T-cell (primary cell): ENCODE measurements around the gene CACNA2D1. TPM values are rescaled to one million over a fixed set of nuclear protein-coding genes. Genes with fewer than 3 reads are reported as not detected.

Experiments
- ATAC-seq, 4 experiments: fragments of 200-7000 bp in 3 of 4; fragments of 150-1000 bp in 1 of 4; cut with Tn5 transposase; replicated peaks in 1 of 4; 1 replicate in 3 of 4; 2 replicates in 1 of 4; pipeline ENCODE4 v1.10.0; 2021; ENCODE audit warnings: moderate library complexity in 3 of 4, mild to moderate bottlenecking in 2 of 4, moderate number of reproducible peaks in 1 of 4
- CTCF ChIA-PET, 2 donors: fragments of 300-600 bp; sonication (Branson Sonifier 250); formaldehyde crosslinking; loops; one replicate each; lab custom pipeline; 2022; ENCODE audit warnings: antibody characterized with exemption in 2 of 2; lab: Charles Lee
- POLR2A ChIA-PET, 2 donors: fragments of 300-600 bp; sonication (Branson Sonifier 250); formaldehyde crosslinking; loops; one replicate each; lab custom pipeline; 2022; ENCODE audit warnings: antibody characterized with exemption in 2 of 2; lab: Charles Lee
- DNase-seq, 35 experiments: peaks; one replicate each; pipeline versions ENCODE4 v3.0.0 to v3.0.0-alpha.2; 2013 to 2023
- H3K27ac ChIP-seq: one replicate; pipeline ENCODE4 v1.5.1; 2013; ENCODE audit warnings: low read length
- H3K27me3 ChIP-seq, 2 experiments: replicated peaks in 1 of 2; 1 replicate in 1 of 2; 2 replicates in 1 of 2; pipeline versions ENCODE4 v1.6.1 to v1.7.0; 2013; ENCODE audit warnings: low read length in 1 of 2, mixed read lengths in 1 of 2; ENCODE audit not compliant: control insufficient read depth in 2 of 2, insufficient read depth in 2 of 2; ENCODE audit errors: extremely low read depth in 1 of 2
- H3K36me3 ChIP-seq, 2 donors: 1 replicate in 1 of 2; 2 replicates in 1 of 2; pipeline versions ENCODE4 v1.6.1 to v1.7.0; 2013; ENCODE audit warnings: low read length in 1 of 2; ENCODE audit not compliant: control insufficient read depth in 2 of 2, insufficient read depth in 1 of 2; ENCODE audit errors: extremely low read depth in 1 of 2
- H3K4me1 ChIP-seq, 2 experiments: 1 replicate in 1 of 2; 2 replicates in 1 of 2; pipeline versions ENCODE4 v1.6.1 to v1.7.0; 2013; ENCODE audit warnings: low read length in 2 of 2, mixed read lengths in 1 of 2; ENCODE audit not compliant: insufficient read depth in 2 of 2, control insufficient read depth in 1 of 2; ENCODE audit errors: extremely low read depth in 1 of 2
- H3K4me3 ChIP-seq, 2 donors: 1 replicate in 1 of 2; 2 replicates in 1 of 2; pipeline versions ENCODE4 v1.5.1 to v1.7.0; 2013; ENCODE audit warnings: mild to moderate bottlenecking in 2 of 2, low read length in 1 of 2, moderate library complexity in 1 of 2; ENCODE audit not compliant: control insufficient read depth in 1 of 2; ENCODE audit errors: extremely low read depth in 1 of 2
- H3K9me3 ChIP-seq: 2 replicates; pipeline ENCODE4 v1.7.0; 2013
- H3K27ac Mint-ChIP-seq, 2 donors: one replicate each; pipeline ENCODE4 v1.8.0; 2020 to 2021; ENCODE audit warnings: mild to moderate bottlenecking in 2 of 2, mixed read lengths in 2 of 2
- H3K27me3 Mint-ChIP-seq, 2 donors: one replicate each; pipeline ENCODE4 v1.8.0; 2021 to 2022; ENCODE audit warnings: mixed read lengths in 2 of 2
- H3K36me3 Mint-ChIP-seq: one replicate; pipeline ENCODE4 v1.8.0; 2021; ENCODE audit warnings: mixed read lengths
- H3K4me1 Mint-ChIP-seq, 3 donors: one replicate each; pipeline ENCODE4 v1.8.0; 2020 to 2022; ENCODE audit warnings: mixed read lengths in 3 of 3, mild to moderate bottlenecking in 1 of 3
- H3K4me3 Mint-ChIP-seq, 3 donors: one replicate each; pipeline ENCODE4 v1.8.0; 2020 to 2022; ENCODE audit warnings: mild to moderate bottlenecking in 3 of 3, mixed read lengths in 3 of 3, moderate library complexity in 3 of 3
- H3K9me3 Mint-ChIP-seq, 3 donors: one replicate each; pipeline ENCODE4 v1.8.0; 2020 to 2022; ENCODE audit warnings: mixed read lengths in 3 of 3
- WGBS: methylation state at CpG from one replicate; pipeline ENCODE4 v1.1.5; 2013; ENCODE audit warnings: missing lambda C conversion rate; ENCODE audit not compliant: insufficient coverage; 5-methylcytosine and 5-hydroxymethylcytosine counted together
- total RNA-seq, 35 experiments: library from RNA in 6 of 35; stranded (reverse) in 6 of 35; fragments of 120-200 nt in 1 of 35; gene quantifications; one replicate each; pipeline versions ENCODE4 v1.2.1 to v1.2.4 and lab custom pipeline; 2013 to 2026

CACNA2D1 gene
- total RNA-seq, 5 donors from 2014 or later (not counting 1 experiment from before 2014, with no cell fraction given) = 0.03 to 0.43 (median 0.35) TPM; not detected in 2

DNA sequence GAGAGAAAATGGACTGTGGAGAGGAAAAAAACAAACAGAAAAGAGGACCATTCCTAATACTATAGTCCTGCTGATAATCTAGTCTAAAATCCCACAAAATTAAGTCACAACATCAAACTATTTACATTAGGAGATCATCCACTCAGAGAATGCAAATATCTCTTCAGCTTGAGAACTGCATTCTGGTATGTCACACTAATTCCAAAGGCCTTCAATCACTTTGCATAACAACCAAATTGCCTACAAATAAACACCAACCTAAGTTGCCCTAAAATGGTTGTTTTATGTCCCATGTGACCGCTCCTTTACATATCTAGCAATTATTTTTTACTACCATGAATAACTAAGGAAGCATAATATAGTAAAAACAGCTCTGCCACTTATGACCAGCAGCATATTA, 264.3 kb downstream of the CACNA2D1 start:
- no peaks in the 10 kb centered on the region for H3K27me3 Mint-ChIP-seq
- no peak overlapping the region for H3K27ac ChIP-seq
- H3K4me3 ChIP-seq = no peak overlapping the region
- H3K4me3 Mint-ChIP-seq = no peak overlapping the region
- no peak overlapping the region for H3K27ac Mint-ChIP-seq
- no peaks in the 10 kb centered on the region for H3K36me3 ChIP-seq
- no peaks in the 10 kb centered on the region for H3K27me3 ChIP-seq
- H3K9me3 Mint-ChIP-seq = peaks cover 0 to 9% (median 5%) of the 10 kb centered on the region in 3 donors
- ChIA-PET CTCF (interaction anchor here in 1 of 2 donors (0.7 kb wide), 1 partner anchor 60 kb away, joined by 3 read pairs; no protein-coding TSS in a partner anchor), POLR2A (no interaction called here)
- no peaks in the 10 kb centered on the region for H3K36me3 Mint-ChIP-seq
- no peaks in the 10 kb centered on the region for H3K9me3 ChIP-seq
- DNase-seq (no peak), ATAC-seq (no peak)
- H3K4me1 Mint-ChIP-seq = no peaks in the 10 kb centered on the region
- no CpG with 5 or more reads among the region's 1 CpG for WGBS
- H3K4me1 ChIP-seq = no peaks in the 10 kb centered on the region

DNA sequence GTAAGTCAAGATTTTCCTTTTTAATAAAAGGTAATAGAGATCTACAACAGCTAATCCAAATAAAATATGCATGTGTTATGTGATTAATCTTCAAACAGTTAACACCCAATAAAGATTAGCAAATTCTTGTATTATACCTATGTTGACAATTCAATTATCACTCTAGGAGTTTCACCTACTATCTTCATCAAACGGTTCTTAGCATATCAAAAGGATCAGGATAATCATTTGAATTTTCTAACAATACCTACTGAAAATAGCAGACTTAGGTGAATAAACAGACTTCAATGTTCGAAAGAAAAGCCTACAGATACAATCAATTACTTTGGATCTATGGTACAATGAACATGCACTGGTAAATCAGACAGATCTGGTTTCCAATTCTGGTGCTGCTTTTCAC, 268.3 kb downstream of the CACNA2D1 start:
- POLR2A ChIA-PET = no interaction called here
- CTCF ChIA-PET = no interaction called here
- H3K36me3 ChIP-seq = no peaks in the 10 kb centered on the region
- Mint-ChIP-seq H3K4me1 (no peaks in the 10 kb centered on the region), H3K27me3 (no peaks in the 10 kb centered on the region), H3K4me3 (no peak overlapping the region), H3K36me3 (no peaks in the 10 kb centered on the region), H3K27ac (no peak overlapping the region), H3K9me3 (peaks cover 0 to 13% (median 0%) of the 10 kb centered on the region in 3 donors)
- no peaks in the 10 kb centered on the region for H3K27me3 ChIP-seq
- DNase-seq = no peak
- no peaks in the 10 kb centered on the region for H3K4me1 ChIP-seq
- no peak overlapping the region for H3K27ac ChIP-seq
- H3K9me3 ChIP-seq = no peaks in the 10 kb centered on the region
- ATAC-seq = no peak
- WGBS = 45% methylated on average over 2 of the region's 2 CpGs
- no peak overlapping the region for H3K4me3 ChIP-seq

DNA sequence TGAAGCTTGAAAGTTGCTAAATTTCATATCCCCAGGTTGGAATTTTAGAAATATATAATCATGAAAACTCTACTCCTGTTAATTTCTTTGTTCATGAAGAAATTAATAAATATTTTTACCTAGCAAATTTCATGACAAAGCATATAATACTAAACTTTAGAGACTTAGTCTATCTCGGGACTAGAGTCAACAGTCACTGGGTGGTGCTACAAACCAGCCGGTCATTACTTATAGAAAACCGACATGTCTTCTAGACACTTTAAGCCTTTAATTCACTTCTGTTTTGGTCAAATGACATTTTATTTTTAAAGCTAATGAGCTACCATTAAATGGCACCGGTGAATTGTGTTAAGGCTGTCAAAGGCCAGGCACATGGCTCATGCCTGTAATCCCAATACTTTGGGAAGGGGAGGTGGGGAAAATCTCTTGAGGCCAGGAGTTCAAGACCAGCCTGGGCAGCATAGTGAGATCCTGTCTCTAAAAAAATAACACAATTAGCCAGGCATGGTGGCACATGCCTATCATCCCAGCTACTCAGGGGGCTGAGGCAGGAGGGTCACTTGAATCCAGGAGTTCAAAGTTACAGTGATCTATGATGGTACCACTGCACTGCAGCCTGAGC, 270.1 kb downstream of the CACNA2D1 start:
- Mint-ChIP-seq H3K4me1 (no peaks in the 10 kb centered on the region), H3K27me3 (no peaks in the 10 kb centered on the region), H3K4me3 (no peak overlapping the region), H3K27ac (no peak overlapping the region), H3K36me3 (no peaks in the 10 kb centered on the region), H3K9me3 (peaks cover 0 to 13% (median 1%) of the 10 kb centered on the region in 3 donors)
- Histone ChIP-seq H3K27ac (no peak overlapping the region), H3K4me3 (no peak overlapping the region), H3K4me1 (no peaks in the 10 kb centered on the region), H3K9me3 (no peaks in the 10 kb centered on the region), H3K36me3 (no peaks in the 10 kb centered on the region), H3K27me3 (no peaks in the 10 kb centered on the region)
- WGBS = no CpG with 5 or more reads among the region's 4 CpGs
- POLR2A ChIA-PET = no interaction called here
- DNase-seq (no peak), ATAC-seq (no peak)
- CTCF ChIA-PET = no interaction called here

DNA sequence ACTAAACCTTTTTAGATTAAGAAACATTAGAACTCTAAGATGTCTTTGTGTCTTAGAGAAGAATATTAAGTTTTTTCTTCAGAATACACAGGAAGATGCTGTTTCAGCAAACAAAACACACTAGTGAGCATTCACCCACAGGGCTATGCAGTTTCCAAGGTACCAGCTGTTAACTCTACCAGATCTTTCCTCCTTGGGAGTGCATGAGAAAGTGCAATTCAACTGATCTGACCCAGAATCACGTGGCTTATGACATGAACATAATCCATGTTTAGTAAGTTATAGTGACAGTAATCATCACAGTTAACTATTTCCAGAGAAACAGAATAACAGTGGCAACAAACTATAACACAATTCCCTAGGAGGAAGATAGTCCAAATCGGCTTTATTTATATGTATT, 270.7 kb downstream of the CACNA2D1 start:
- Histone ChIP-seq H3K27me3 (no peaks in the 10 kb centered on the region), H3K4me3 (no peak overlapping the region), H3K36me3 (no peaks in the 10 kb centered on the region), H3K27ac (no peak overlapping the region), H3K9me3 (no peaks in the 10 kb centered on the region), H3K4me1 (no peaks in the 10 kb centered on the region)
- Mint-ChIP-seq H3K27ac (no peak overlapping the region), H3K9me3 (peaks cover 0 to 6% (median 1%) of the 10 kb centered on the region in 3 donors), H3K4me1 (no peaks in the 10 kb centered on the region), H3K4me3 (no peak overlapping the region), H3K27me3 (no peaks in the 10 kb centered on the region), H3K36me3 (no peaks in the 10 kb centered on the region)
- DNase-seq (no peak), ATAC-seq (no peak)
- ChIA-PET CTCF (no interaction called here), POLR2A (no interaction called here)
- no CpG with 5 or more reads among the region's 2 CpGs for WGBS

DNA sequence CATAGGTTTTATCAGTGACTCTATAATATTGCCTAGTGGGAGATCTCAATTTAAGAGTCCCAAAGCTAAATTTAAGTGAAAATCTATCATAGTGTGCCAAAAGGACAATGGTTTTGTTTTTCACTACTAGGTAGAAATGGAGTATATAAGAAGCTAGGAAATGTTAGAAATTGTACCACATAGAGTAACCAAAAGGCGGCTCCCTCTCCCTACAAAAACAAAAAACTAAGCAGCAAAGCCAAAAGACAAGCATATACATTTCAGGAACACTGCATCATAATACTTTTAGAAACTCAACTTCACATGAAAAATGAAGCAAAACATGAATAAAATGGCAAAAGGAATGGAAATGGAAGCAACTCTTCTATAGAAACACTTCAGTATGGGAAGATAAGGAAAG, 271.6 kb downstream of the CACNA2D1 start:
- H3K27ac ChIP-seq = no peak overlapping the region
- no peak for DNase-seq
- ATAC-seq = no peak
- H3K4me3 Mint-ChIP-seq = no peak overlapping the region
- no peaks in the 10 kb centered on the region for H3K27me3 ChIP-seq
- no peaks in the 10 kb centered on the region for H3K36me3 ChIP-seq
- H3K4me1 Mint-ChIP-seq = no peaks in the 10 kb centered on the region
- no peaks in the 10 kb centered on the region for H3K4me1 ChIP-seq
- H3K9me3 Mint-ChIP-seq = peaks cover 0 to 4% (median 1%) of the 10 kb centered on the region in 3 donors
- H3K27ac Mint-ChIP-seq = no peak overlapping the region
- no peaks in the 10 kb centered on the region for H3K27me3 Mint-ChIP-seq
- H3K9me3 ChIP-seq = no peaks in the 10 kb centered on the region
- CTCF ChIA-PET = no interaction called here
- H3K4me3 ChIP-seq = no peak overlapping the region
- POLR2A ChIA-PET = no interaction called here
- H3K36me3 Mint-ChIP-seq = no peaks in the 10 kb centered on the region
- WGBS = no CpG with 5 or more reads among the region's 1 CpG

DNA sequence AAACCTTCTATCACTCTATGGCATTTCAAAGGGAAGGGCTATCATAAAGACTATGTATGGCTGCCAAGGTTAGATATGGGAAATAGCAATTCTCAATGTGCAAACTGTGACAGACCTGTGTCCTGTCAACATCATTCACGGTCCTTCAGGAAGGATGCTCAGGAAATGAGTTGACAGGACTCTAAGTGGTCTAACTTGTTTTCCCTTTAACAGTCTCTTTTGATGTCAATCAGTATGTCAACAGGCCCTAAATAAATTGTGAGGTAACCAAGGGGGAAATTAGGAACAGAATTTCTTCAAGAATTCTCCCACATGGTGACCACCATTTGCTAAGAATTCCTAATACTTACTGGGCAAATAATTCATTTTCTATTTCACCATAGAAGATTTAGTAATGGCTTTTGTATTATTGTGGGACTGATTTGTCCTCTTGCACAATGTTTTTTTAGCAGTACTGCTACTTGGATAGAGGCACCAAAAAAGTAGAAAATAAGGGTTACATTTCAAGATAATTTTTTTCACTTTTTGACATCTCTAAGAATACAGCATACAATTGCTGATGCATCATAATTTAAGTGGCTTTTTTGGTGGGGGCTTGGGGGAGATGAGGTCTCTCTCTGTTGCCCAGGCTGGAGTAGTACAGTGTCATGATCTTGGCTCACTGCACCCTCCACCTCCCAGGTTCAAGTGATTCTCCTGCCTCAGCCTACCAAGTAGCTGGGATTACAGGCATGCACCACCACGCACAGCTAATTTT, 275.8 kb downstream of the CACNA2D1 start:
- H3K4me3 Mint-ChIP-seq = no peak overlapping the region
- H3K27ac Mint-ChIP-seq = no peak overlapping the region
- H3K27me3 Mint-ChIP-seq = no peaks in the 10 kb centered on the region
- ATAC-seq = no peak
- Histone ChIP-seq H3K36me3 (no peaks in the 10 kb centered on the region), H3K4me3 (no peak overlapping the region), H3K4me1 (no peaks in the 10 kb centered on the region), H3K27me3 (no peaks in the 10 kb centered on the region), H3K27ac (no peak overlapping the region), H3K9me3 (no peaks in the 10 kb centered on the region)
- H3K36me3 Mint-ChIP-seq = no peaks in the 10 kb centered on the region
- no peaks in the 10 kb centered on the region for H3K4me1 Mint-ChIP-seq
- H3K9me3 Mint-ChIP-seq = peaks cover 1 to 4% (median 3%) of the 10 kb centered on the region in 3 donors
- WGBS = 20% methylated on average over 1 of the region's 2 CpGs
- ChIA-PET POLR2A (no interaction called here), CTCF (no interaction called here)
- DNase-seq = no peak
